H54 (cell line): ENCODE results near the gene KIT.

Experiments used
- DNase-seq: peaks from one replicate; pipeline ENCODE4 v3.0.0; 2011; ENCODE audit warnings: low spot score, mixed read lengths; ENCODE audit not compliant: insufficient read length
- FAIRE-seq: peaks from 3 replicates; lab custom pipeline; 2011; peaks lifted over from hg19 to GRCh38; lab: Jason Lieb, UNC
- POLR2A ChIP-seq: IDR thresholded peaks from 2 replicates; pipeline ENCODE4 v1.6.1; 2011; ENCODE audit warnings: low read depth, mild to moderate bottlenecking, low read length

KIT gene

GRCh38 chr4:54730581-54730980 is 72.8 kb downstream of the KIT start:
- no peak for TF ChIP-seq POLR2A
- FAIRE-seq (no peak), DNase-seq (no peak)

- TF ChIP-seq POLR2A = no peak
- FAIRE-seq = no peak
Observed at GRCh38 chr4:54731552-54731951, 73.8 kb downstream of the KIT start.

GRCh38 chr4:54731976-54732375 is 74.2 kb downstream of the KIT start:
- no peak for DNase-seq
- no peak for FAIRE-seq
- no peak for TF ChIP-seq POLR2A

More at GRCh38 chr4:54731552-54731951, 73.8 kb downstream of the KIT start:
- no peak for DNase-seq

- FAIRE-seq (no peak), DNase-seq (no peak)
- TF ChIP-seq POLR2A = no peak
Observed at GRCh38 chr4:54737421-54737820, 79.7 kb downstream of the KIT start.

GRCh38 chr4:54741202-54741601 is 83.4 kb downstream of the KIT start:
- DNase-seq (no peak), FAIRE-seq (no peak)
- no peak for TF ChIP-seq POLR2A

- no peak for TF ChIP-seq POLR2A
- FAIRE-seq = no peak
- no peak for DNase-seq
Observed at GRCh38 chr4:54742636-54743399, 85.1 kb downstream of the KIT start.

- FAIRE-seq (no peak), DNase-seq (no peak)
- no peak for TF ChIP-seq POLR2A
Observed at GRCh38 chr4:54743562-54743961, 85.8 kb downstream of the KIT start.

- TF ChIP-seq POLR2A = no peak
- DNase-seq = no peak
- FAIRE-seq = no peak
Observed at GRCh38 chr4:54744487-54744886, 86.7 kb downstream of the KIT start.

- no peak for FAIRE-seq
- no peak for DNase-seq
- TF ChIP-seq POLR2A = no peak
Observed at GRCh38 chr4:54745031-54745770, 87.4 kb downstream of the KIT start.

GRCh38 chr4:54746218-54746617 is 88.5 kb downstream of the KIT start:
- FAIRE-seq = no peak
- TF ChIP-seq POLR2A = no peak
- no peak for DNase-seq

- TF ChIP-seq POLR2A = no peak
- no peak for FAIRE-seq
- no peak for DNase-seq
Observed at GRCh38 chr4:54750341-54750740, 92.6 kb downstream of the KIT start.

- no peak for TF ChIP-seq POLR2A
- no peak for DNase-seq
- FAIRE-seq = no peak
Observed at GRCh38 chr4:54754394-54754793, 96.6 kb downstream of the KIT start.

- FAIRE-seq (no peak), DNase-seq (no peak)
- no peak for TF ChIP-seq POLR2A
Observed at GRCh38 chr4:54764476-54764875, 106.7 kb downstream of the KIT start.

- DNase-seq (no peak), FAIRE-seq (no peak)
- no peak for TF ChIP-seq POLR2A
Observed at GRCh38 chr4:54767376-54767775, 109.6 kb downstream of the KIT start.
